Kidney epithelial cell (primary cell): Measurements from ENCODE around the gene TNFRSF6B. TPM values are rescaled to one million over a fixed set of nuclear protein-coding genes. Genes with fewer than 3 reads are reported as not detected.

Source experiments
- DNase-seq: peaks from one replicate; pipeline ENCODE4 v3.0.0-alpha.2; 2010; ENCODE audit warnings: low read depth
- H3K27me3 ChIP-seq: 2 replicates; pipeline ENCODE4 v1.6.0; 2011; ENCODE audit warnings: low read length; ENCODE audit not compliant: control insufficient read depth, insufficient read depth
- H3K36me3 ChIP-seq: 2 replicates; pipeline ENCODE4 v1.5.1; 2011; ENCODE audit warnings: low read length; ENCODE audit not compliant: control insufficient read depth, insufficient read depth
- H3K4me3 ChIP-seq: 2 replicates; pipeline ENCODE4 v1.5.1; 2011; ENCODE audit warnings: low read depth, mild to moderate bottlenecking, control low read depth, low read length
- total RNA-seq: library from RNA; depleted of rRNA; stranded (reverse); fragments of >200 nt; gene quantifications from 2 replicates; pipeline ENCODE4 v1.2.3, GENCODE V29; 2015
- TF ChIP-seq, protein P1 (sequence below): IDR thresholded peaks from 2 replicates; pipeline ENCODE4 v1.5.1; 2011; ENCODE audit warnings: mild to moderate bottlenecking, moderate library complexity, low read length, control low read depth, inconsistent platforms; ENCODE audit not compliant: insufficient read depth, poor library complexity, severe bottlenecking

TNFRSF6B gene
- total RNA-seq, 1 donor from 2014 or later: 97.0 TPM

GRCh38 chr20:63690003-63690897 lies 6.2 kb upstream of the TNFRSF6B start:
- TF ChIP-seq, protein P1, sequence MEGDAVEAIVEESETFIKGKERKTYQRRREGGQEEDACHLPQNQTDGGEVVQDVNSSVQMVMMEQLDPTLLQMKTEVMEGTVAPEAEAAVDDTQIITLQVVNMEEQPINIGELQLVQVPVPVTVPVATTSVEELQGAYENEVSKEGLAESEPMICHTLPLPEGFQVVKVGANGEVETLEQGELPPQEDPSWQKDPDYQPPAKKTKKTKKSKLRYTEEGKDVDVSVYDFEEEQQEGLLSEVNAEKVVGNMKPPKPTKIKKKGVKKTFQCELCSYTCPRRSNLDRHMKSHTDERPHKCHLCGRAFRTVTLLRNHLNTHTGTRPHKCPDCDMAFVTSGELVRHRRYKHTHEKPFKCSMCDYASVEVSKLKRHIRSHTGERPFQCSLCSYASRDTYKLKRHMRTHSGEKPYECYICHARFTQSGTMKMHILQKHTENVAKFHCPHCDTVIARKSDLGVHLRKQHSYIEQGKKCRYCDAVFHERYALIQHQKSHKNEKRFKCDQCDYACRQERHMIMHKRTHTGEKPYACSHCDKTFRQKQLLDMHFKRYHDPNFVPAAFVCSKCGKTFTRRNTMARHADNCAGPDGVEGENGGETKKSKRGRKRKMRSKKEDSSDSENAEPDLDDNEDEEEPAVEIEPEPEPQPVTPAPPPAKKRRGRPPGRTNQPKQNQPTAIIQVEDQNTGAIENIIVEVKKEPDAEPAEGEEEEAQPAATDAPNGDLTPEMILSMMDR: no peak
- Histone ChIP-seq H3K27me3 (no peaks in the 10 kb centered on the region), H3K4me3 (no peak overlapping the region), H3K36me3 (no peaks in the 10 kb centered on the region)
- DNase-seq: no peak

DNA sequence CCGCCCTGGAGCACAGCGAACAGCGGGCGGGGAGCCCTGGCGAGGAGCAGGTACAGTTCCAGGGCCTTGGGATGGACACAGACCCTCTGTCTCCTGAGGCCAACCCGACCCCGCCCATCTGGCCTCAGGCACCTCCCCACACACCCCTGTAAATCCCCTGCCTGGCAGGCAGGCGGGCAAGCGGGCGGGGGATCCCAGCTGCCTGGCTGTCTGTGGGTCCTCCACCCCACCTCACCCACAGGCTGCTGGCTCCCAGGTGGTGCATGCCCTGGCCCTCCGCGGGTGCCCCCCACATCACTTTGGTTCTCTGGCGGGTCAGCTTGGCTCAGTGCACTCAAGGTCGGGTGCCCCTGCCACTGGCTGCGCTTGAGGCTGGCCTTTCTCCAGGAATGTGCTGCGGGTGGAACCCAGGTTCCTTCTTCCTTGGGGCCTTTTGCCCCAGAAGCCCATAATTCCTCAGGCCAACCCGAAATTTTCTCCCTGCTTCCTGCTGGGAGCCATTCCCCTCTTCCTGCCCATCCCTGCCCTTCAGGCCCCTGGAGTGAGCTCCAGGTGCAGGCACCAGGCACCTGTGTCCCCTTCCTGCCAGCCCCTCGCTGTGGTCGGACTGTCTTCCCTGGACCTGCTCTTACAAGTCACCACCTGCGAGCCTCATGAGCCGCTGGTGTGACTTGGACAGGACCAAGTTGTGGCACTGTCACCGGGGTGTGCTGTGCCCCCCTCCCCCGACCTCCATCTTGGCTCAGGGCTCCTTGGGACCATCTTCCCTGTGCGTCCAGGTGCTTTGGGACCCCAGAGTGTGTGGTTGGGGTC lies 5.3 kb upstream of the TNFRSF6B start:
- TF ChIP-seq, protein P1: no peak

GRCh38 chr20:63691711-63692435 lies 4.6 kb upstream of the TNFRSF6B start:
- DNase-seq: no peak
- TF ChIP-seq, protein P1: no peak

More for the DNA sequence above, 5.3 kb upstream of the TNFRSF6B start:
- Histone ChIP-seq H3K4me3 (no peak overlapping the region), H3K36me3 (no peaks in the 10 kb centered on the region), H3K27me3 (no peaks in the 10 kb centered on the region)
- no peak for DNase-seq

DNA sequence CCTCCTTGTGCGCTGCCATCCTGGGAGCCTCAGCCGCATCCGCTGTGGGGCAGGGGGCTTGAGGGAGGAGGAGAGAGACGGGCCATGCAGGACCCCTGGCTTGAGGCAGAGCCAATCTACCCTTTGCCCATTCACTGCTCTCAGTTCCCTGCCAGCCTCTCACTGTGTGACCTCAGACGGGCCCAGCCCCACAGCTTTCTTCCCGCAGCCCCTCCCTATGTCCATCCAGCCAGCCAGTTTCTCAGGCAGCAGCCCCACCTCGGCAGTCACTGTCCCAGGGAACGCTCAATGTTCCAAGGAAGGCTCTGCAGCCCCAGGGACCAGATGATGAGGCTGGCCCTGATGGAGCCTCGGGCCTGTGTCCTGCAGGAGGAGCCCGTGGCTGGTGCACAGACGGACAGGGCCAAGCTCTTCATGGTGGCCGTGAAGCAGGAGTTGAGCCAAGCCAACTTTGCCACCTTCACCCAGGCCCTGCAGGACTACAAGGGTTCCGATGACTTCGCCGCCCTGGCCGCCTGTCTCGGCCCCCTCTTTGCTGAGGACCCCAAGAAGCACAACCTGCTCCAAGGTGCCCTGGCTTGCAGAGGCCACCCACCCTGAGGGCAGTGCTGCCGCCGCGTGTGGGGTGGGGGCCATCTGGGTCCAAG lies 3.9 kb upstream of the TNFRSF6B start:
- Histone ChIP-seq H3K36me3 (no peaks in the 10 kb centered on the region), H3K27me3 (no peaks in the 10 kb centered on the region), H3K4me3 (no peak overlapping the region)
- TF ChIP-seq, protein P1: no peak
- DNase-seq: no peak

More at GRCh38 chr20:63691711-63692435, 4.6 kb upstream of the TNFRSF6B start:
- Histone ChIP-seq H3K4me3 (no peak overlapping the region), H3K36me3 (no peaks in the 10 kb centered on the region), H3K27me3 (no peaks in the 10 kb centered on the region)

- Histone ChIP-seq H3K4me3 (no peak overlapping the region), H3K27me3 (no peaks in the 10 kb centered on the region), H3K36me3 (no peaks in the 10 kb centered on the region)
- no peak for DNase-seq
- TF ChIP-seq, protein P1: no peak
Observed at GRCh38 chr20:63693083-63693732, 3.2 kb upstream of the TNFRSF6B start.
